Gastroesophageal sphincter (tissue), 2 donors: ENCODE data around the gene CYRIA.

ENCODE experiments used
- EP300 ChIP-seq: sonication (generic); formaldehyde crosslinking; IDR thresholded peaks from one replicate; pipeline ENCODE4 v1.6.1; 2017; ENCODE audit warnings: antibody characterized with exemption, mild to moderate bottlenecking
- POLR2AphosphoS5 ChIP-seq: sonication (generic); formaldehyde crosslinking; IDR thresholded peaks from one replicate; pipeline ENCODE4 v1.6.1; 2017; ENCODE audit warnings: antibody characterized with exemption

DNA sequence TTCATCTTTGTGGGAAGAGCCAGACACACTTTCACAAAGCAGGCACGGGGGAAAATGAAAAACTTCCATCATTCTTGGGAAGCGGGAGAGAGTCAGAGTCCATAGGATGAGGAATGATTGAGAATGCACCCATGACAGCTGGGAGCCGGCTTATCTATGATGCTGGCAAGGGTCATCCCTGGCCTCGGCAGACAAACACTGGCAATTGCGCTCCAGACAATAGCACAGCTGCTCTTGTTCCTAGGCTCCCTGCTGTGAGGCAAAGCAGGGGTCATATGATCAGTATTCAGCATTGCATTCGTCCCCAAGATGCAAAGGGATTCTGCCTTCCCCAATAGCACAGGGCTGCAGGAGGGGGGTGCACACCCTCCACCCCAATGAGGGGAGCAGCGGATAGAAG is 33.0 kb downstream of the CYRIA start:
- TF ChIP-seq EP300: no peak
- no peak for TF ChIP-seq POLR2AphosphoS5
